Bronchial epithelial cell (primary cell): ENCODE data around the gene FNIP2. TPM values are rescaled to one million over a fixed set of nuclear protein-coding genes. Genes with fewer than 3 reads are reported as not detected.
"Not testable (repeated sequence)": the region's sequence is repeated elsewhere in the genome, so short reads cannot be mapped to it uniquely, and the experiment has no call there.

ENCODE experiments used
- DNase-seq: peaks from one replicate; pipeline ENCODE4 v3.0.0-alpha.2; 2010; ENCODE audit warnings: low read depth
- FAIRE-seq: peaks from 2 replicates; lab custom pipeline; 2011; peaks lifted over from hg19 to GRCh38; lab: Jason Lieb, UNC
- H3K27me3 ChIP-seq: 2 replicates; pipeline ENCODE4 v1.5.1; 2011; ENCODE audit warnings: low read length; ENCODE audit not compliant: control insufficient read depth, insufficient read depth
- H3K36me3 ChIP-seq: 2 replicates; pipeline ENCODE4 v1.5.1; 2011; ENCODE audit warnings: low read length; ENCODE audit not compliant: control insufficient read depth, insufficient read depth
- H3K4me3 ChIP-seq: 2 replicates; pipeline ENCODE4 v1.5.1; 2011; ENCODE audit warnings: mild to moderate bottlenecking, low read depth, low read length, control low read depth
- total RNA-seq: library from RNA; depleted of rRNA; stranded (reverse); fragments of >200 nt; gene quantifications from 2 replicates; pipeline ENCODE4 v1.2.1, GENCODE V29; 2014
- TF ChIP-seq, protein P1 (sequence below): IDR thresholded peaks from 2 replicates; pipeline ENCODE4 v1.5.1; 2011; ENCODE audit warnings: mild to moderate bottlenecking, moderate library complexity, low read length, control low read depth, inconsistent platforms; ENCODE audit not compliant: insufficient read depth, severe bottlenecking

The FNIP2 gene
- total RNA-seq, 1 donor from 2014 or later: 16.6 TPM

- FAIRE-seq (no peak), DNase-seq (no peak)
- H3K36me3 ChIP-seq: no peaks in the 10 kb centered on the region
- TF ChIP-seq, protein P1, sequence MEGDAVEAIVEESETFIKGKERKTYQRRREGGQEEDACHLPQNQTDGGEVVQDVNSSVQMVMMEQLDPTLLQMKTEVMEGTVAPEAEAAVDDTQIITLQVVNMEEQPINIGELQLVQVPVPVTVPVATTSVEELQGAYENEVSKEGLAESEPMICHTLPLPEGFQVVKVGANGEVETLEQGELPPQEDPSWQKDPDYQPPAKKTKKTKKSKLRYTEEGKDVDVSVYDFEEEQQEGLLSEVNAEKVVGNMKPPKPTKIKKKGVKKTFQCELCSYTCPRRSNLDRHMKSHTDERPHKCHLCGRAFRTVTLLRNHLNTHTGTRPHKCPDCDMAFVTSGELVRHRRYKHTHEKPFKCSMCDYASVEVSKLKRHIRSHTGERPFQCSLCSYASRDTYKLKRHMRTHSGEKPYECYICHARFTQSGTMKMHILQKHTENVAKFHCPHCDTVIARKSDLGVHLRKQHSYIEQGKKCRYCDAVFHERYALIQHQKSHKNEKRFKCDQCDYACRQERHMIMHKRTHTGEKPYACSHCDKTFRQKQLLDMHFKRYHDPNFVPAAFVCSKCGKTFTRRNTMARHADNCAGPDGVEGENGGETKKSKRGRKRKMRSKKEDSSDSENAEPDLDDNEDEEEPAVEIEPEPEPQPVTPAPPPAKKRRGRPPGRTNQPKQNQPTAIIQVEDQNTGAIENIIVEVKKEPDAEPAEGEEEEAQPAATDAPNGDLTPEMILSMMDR: no peak
- no peaks in the 10 kb centered on the region for H3K27me3 ChIP-seq
- no peak overlapping the region for H3K4me3 ChIP-seq
Observed at GRCh38 chr4:158758142-158758541, 10.7 kb upstream of the FNIP2 start.

DNA sequence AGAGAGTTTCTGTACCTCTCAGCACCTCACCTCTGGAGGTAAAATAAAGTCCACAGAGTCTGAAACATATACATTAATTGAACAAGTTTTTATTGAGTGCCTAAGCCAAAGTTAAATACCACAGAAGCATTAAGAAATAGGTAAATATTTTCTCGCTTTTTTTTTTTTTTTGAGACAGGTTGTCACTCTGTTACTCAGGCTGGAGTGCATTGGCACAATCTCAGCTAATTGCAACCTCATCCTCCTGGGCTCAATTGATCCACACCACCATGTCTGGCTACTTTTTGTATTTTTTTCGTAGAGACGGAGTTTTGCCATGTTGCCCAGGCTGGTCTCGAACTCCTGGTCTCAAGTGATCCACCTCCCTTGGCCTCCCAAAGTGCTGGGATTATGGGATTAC lies 10.1 kb upstream of the FNIP2 start:
- no peak overlapping the region for H3K4me3 ChIP-seq
- H3K27me3 ChIP-seq: no peaks in the 10 kb centered on the region
- FAIRE-seq: no peak
- TF ChIP-seq, protein P1: no peak
- DNase-seq: no peak
- H3K36me3 ChIP-seq: no peaks in the 10 kb centered on the region

DNA sequence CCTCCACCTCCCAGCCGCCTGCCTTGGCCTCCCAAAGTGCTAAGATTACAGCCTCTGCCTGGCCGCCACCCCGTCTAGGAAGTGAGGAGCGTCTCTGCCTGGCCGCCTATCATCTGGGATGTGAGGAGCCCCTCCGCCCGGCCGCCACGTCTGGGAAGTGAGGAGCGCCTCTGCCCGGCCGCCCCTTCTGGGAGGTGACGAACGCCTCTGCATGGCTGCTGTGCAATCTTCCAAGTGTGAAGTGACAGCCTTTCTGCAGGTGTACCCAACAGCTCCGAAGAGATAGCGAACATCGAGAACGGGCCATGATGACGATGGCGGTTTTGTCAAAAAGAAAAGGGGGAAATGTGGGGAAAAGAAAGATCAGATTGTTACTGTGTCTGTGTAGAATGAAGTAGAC lies 9.3 kb upstream of the FNIP2 start:
- H3K4me3 ChIP-seq, H3K36me3 ChIP-seq, DNase-seq, FAIRE-seq, H3K27me3 ChIP-seq: not testable (repeated sequence)

- no peak for DNase-seq
- no peak for FAIRE-seq
- Histone ChIP-seq H3K36me3 (no peaks in the 10 kb centered on the region), H3K27me3 (no peaks in the 10 kb centered on the region), H3K4me3 (no peak overlapping the region)
- TF ChIP-seq, protein P1: no peak
Observed at GRCh38 chr4:158760866-158761265, 8.0 kb upstream of the FNIP2 start.

DNA sequence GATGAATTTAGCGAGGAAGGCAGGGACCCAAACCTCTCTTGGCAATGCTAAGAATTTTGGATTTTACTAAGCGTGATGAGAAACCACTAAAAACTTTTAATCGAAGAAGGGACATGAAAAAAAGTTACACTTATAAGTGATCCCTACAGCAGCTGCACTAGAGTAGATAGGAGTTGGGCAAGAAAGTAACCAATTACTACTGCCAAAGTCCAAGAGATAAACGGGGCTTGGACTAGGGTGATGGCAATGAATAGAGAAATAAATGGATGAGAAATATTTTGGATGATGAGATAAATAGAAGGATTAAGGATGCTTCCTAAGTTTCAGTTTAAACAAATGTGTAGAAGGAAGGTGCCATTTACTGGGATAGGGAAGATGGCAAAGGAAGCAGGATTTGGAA lies 6.3 kb upstream of the FNIP2 start:
- TF ChIP-seq, protein P1: no peak
- FAIRE-seq: no peak
- no peaks in the 10 kb centered on the region for H3K27me3 ChIP-seq
- no peak overlapping the region for H3K4me3 ChIP-seq
- H3K36me3 ChIP-seq: no peaks in the 10 kb centered on the region
- DNase-seq: no peak

DNA sequence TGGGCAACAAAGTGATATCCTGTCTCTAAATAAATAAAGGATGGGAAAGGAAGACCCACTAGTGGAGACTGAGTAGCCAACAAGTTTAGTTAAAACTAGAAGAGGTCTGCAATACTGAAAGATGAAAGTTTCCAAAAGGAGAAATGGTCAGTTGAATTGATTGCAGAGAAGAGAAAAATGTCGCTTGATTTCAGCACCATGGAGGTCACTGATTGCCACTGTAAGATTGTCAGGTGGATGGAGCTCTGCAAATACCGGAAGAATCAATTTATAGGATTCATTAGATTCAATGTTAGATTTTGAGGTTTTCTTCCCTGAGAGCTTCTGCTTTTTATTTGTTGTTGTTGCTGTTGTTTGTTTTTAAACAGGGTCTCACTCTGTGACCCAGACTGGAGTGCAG lies 5.4 kb upstream of the FNIP2 start:
- FAIRE-seq (no peak), DNase-seq (no peak)
- Histone ChIP-seq H3K36me3 (no peaks in the 10 kb centered on the region), H3K27me3 (no peaks in the 10 kb centered on the region), H3K4me3 (no peak overlapping the region)
- TF ChIP-seq, protein P1: no peak
